Heart left ventricle (tissue), 16 donors: ENCODE results near the gene GJD3. TPM values are rescaled to one million over a fixed set of nuclear protein-coding genes. Genes with fewer than 3 reads are reported as not detected.

Experiments
- ATAC-seq, 4 donors: fragments of 200-7000 bp; cut with Tn5 transposase; one replicate each; pipeline ENCODE4 v1.9.1; 2020 to 2022; ENCODE audit warnings: moderate library complexity in 4 of 4, mild to moderate bottlenecking in 3 of 4, moderate number of reproducible peaks in 1 of 4
- DNase-seq, 5 donors: peaks; one replicate each; pipeline ENCODE4 v3.0.0-alpha.2; 2020
- H3K27ac ChIP-seq, 12 donors: fragments of 200-600 bp; sonication (generic) in 4 of 12; one replicate each; pipeline versions ENCODE4 v1.5.0 to v1.8.0; 2016 to 2022; ENCODE audit warnings: mild to moderate bottlenecking in 2 of 12
- H3K27me3 ChIP-seq, 9 donors: fragments of 200-600 bp; sonication (generic) in 2 of 9; one replicate each; pipeline versions ENCODE4 v1.5.1 to v1.8.0; 2016 to 2022; ENCODE audit warnings: mild to moderate bottlenecking in 3 of 9
- H3K36me3 ChIP-seq, 9 donors: fragments of 200-600 bp; sonication (generic) in 2 of 9; one replicate each; pipeline versions ENCODE4 v1.5.0 to v1.8.0; 2018 to 2022; ENCODE audit warnings: mild to moderate bottlenecking in 2 of 9
- H3K4me1 ChIP-seq, 12 donors: fragments of 200-600 bp; sonication (generic) in 4 of 12; one replicate each; pipeline versions ENCODE4 v1.5.0 to v1.8.0; 2016 to 2022; ENCODE audit warnings: mild to moderate bottlenecking in 3 of 12
- H3K4me3 ChIP-seq, 12 donors: fragments of 200-600 bp; sonication (generic) in 4 of 12; one replicate each; pipeline versions ENCODE4 v1.5.0 to v1.8.0; 2017 to 2022; ENCODE audit warnings: mild to moderate bottlenecking in 9 of 12, moderate library complexity in 4 of 12
- H3K9me3 ChIP-seq, 12 donors: fragments of 200-600 bp; sonication (generic) in 4 of 12; one replicate each; pipeline versions ENCODE4 v1.5.0 to v1.8.0; 2016 to 2022; ENCODE audit warnings: mild to moderate bottlenecking in 1 of 12
- CTCF ChIP-seq, 12 donors: fragments of 200-600 bp; sonication (generic) in 4 of 12; IDR thresholded peaks; one replicate each; pipeline versions ENCODE4 v1.5.0 to v1.8.0; 2018 to 2022; ENCODE audit warnings: antibody characterized with exemption in 12 of 12, mild to moderate bottlenecking in 5 of 12
- POLR2A ChIP-seq, 2 donors: fragments of 450-650 bp; IDR thresholded peaks; one replicate each; pipeline ENCODE4 v1.6.1; 2017; ENCODE audit warnings: antibody characterized with exemption in 2 of 2, mild to moderate bottlenecking in 2 of 2, moderate library complexity in 2 of 2
- WGBS, 4 donors: extraction: QIAGEN DNeasy Blood & Tissue Kit in 2 of 4; methylation state at CpG; one replicate each; pipeline versions ENCODE4 v1.1.5 to v1.1.7; 2013 to 2018; 5-methylcytosine and 5-hydroxymethylcytosine counted together
- intact Hi-C, 10 donors: fragments of 100-400 bp; cut with DNase I; formaldehyde crosslinking; loops; one replicate each; pipeline versions ENCODE4 v1.11.1 to v1.14.2; 2022
- polyA plus RNA-seq, 2 donors: library from polyadenylated mRNA; stranded (reverse); fragments of 200-250 nt; gene quantifications; one replicate each; pipeline ENCODE4 v1.2.3, GENCODE V29; 2013
- total RNA-seq, 9 donors: library from RNA; depleted of rRNA in 2 of 9; stranded (reverse); fragments of >200 nt in 2 of 9; fragmentation: NEBNext Ultra II Directional in 3 of 9; extraction: Animal tissue kit (Norgen Biotek cat#: 25700) in 3 of 9; gene quantifications; one replicate each; pipeline versions ENCODE4 v1.1.0 to v1.2.4, GENCODE V29; 2016 to 2023
- donor health status: ischemic (EF 13 %, LVEDD 7.1; RV severe dilation, severe dysfunction).
- donor health status: healthy with polysubstance abuse.
- donor health status: DM: no; HTN: yes; CAD: no.
- donor health status: DM: no; HTN: no; CAD: no.
- donor health status: ischemic (EF 25% LVEDD 6.9; RV normal size, moderate dysfunction).
- donor health status: ischemic (EF 25% LVEDD 5.7; RV mildly dilated, moderate dysfunction).
- donor health status: healthy.
- donor health status: DM: yes; HTN: yes; CAD: no.
- donor health status: ischemic (EF 35%, LVEDD 5.7; RV mildly dilated, moderate dysfunction).
- donor health status: nonischemic (EF 11% LVEDD 7.7; RV severe dilation, severe dysfunction).
- donor health status: DM: yes; HTN: yes; CAD: no.
- donor health status: PGD.
- donor health status: ischemic (EF 29% LVEDD 5.4; RV normal size, mild dysfunction).
- donor health status: nonischemic (EF 23%, LVEDD 6.1; RV moderate dilation, normal function).

The GJD3 gene
- total and polyA plus RNA-seq, 11 donors, result 0.30 to 8.7 (median 2.1) TPM

DNA sequence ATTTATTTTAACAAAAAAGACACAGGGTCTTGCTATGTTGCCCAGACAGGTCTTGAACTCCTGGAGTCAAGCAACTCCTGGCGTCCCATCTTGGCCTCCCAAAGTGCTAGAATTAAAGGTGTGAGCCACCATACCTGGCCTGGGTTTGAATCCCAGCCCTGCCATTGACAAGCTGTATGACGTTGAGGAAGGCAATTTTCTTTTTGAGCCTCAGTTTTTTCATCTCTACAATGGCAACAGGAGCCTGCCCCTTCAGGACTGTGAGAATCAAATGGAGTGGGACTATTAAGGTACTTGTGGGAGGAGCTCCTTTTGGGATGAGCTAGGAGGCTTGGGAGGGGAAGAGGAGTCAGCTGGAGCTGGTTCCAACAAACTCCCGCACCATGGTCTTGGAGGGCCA lies 49.3 kb downstream of the GJD3 start:
- DNase-seq (no peak), ATAC-seq (no peak)
- H3K4me3 ChIP-seq, result no peak overlapping the region
- 91 to 97% (median 92%) methylated on average over 3 of the region's 3 CpGs for WGBS, 4 donors
- H3K27ac ChIP-seq, result peak overlapping the region in 9 of 12 donors; percentile 35 to 99 (median 93)
- TF ChIP-seq POLR2A (IDR thresholded peaks at IDR 0.05), result no peak
- TF ChIP-seq CTCF (IDR thresholded peaks at IDR 0.05), result no peak
- peaks cover 25 to 96% (median 84%) of the 10 kb centered on the region in 12 donors for H3K4me1 ChIP-seq
- intact Hi-C loops, result loop anchor here in 1 of 10 donors (10.0 kb wide), 1 partner anchor 650 kb away; the partner anchor contains the start of genes PNMT and TCAP
- no peaks in the 10 kb centered on the region for H3K36me3 ChIP-seq
- H3K9me3 ChIP-seq, result no peaks in the 10 kb centered on the region
- no peaks in the 10 kb centered on the region for H3K27me3 ChIP-seq

GRCh38 chr17:40314584-40314956 lies 50.0 kb downstream of the GJD3 start:
- WGBS, 4 donors, result 29 to 36% (median 34%) methylated on average over 2 to 3 of the region's 3 CpGs; no CpG with 5 or more reads in 1 of the 4 donors
- H3K4me3 ChIP-seq, result no peak overlapping the region
- H3K9me3 ChIP-seq, result no peaks in the 10 kb centered on the region
- H3K4me1 ChIP-seq, result peaks cover 27 to 96% (median 84%) of the 10 kb centered on the region in 12 donors
- H3K27me3 ChIP-seq, result no peaks in the 10 kb centered on the region
- H3K27ac ChIP-seq, result peak overlapping the region in 11 of 12 donors; percentile 40 to 99 (median 91)
- peak in 3 of 4 donors; percentile 9 to 26 (median 17) for ATAC-seq
- no peaks in the 10 kb centered on the region for H3K36me3 ChIP-seq
- peak; percentile 85 to 95 (median 91) for DNase-seq
- TF ChIP-seq CTCF (IDR thresholded peaks at IDR 0.05) (no peak), POLR2A (IDR thresholded peaks at IDR 0.05) (no peak)
- intact Hi-C loops, result loop anchor here in 1 of 10 donors (10.0 kb wide), 1 partner anchor 650 kb away; the partner anchor contains the start of genes PNMT and TCAP

DNA sequence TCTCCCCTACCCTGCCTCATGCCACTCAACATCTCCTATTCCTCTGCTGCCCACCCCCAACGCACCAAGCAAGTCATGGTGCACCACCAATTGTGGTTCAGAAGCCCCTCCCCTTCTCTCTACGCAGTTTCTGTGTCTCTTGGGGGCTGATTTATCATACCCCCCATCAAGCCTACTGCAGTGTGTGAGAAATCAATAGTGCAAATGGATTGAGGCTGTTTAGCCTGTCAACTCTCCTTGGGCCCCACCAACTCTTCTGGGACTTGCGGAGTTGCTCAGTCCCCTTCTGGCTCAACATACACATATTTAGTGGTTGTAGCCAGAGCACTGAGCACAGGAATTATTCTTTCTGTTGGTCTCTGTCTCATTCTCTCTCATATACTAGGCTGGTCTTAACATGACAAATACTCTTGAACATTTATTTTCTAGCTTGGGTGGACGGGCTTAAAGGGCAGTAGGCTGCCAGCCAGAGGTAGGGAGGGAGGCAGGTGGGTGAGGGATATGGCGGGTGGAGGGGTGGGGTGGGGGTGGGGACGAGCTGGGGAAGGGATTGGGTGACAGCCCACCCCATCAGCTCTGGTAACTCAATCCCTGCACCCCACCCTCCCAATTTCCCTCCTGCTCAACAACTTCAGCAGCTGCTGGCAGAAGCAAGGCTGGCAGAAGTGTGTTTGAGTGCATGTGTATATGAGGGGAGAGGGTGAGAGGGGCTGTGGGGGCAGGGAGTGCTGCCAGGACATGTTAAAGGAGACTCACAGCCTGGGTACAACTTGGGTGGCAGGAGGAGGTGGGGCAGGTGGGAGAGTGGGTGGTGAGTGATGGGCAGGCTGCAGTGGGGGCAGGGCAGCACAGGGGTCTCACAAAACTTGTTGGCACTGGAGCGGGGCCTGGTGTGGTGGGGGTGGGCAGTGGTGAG lies 50.6 kb downstream of the GJD3 start:
- H3K27ac ChIP-seq, result peak overlapping the region in 11 of 12 donors; percentile 75 to 99 (median 91)
- no peak for TF ChIP-seq POLR2A (IDR thresholded peaks at IDR 0.05)
- no peak for TF ChIP-seq CTCF (IDR thresholded peaks at IDR 0.05)
- peak in 1 of 5 donors; percentile 25 for DNase-seq
- no peak for ATAC-seq
- no peaks in the 10 kb centered on the region for H3K27me3 ChIP-seq
- intact Hi-C loops, result loop anchor here in 1 of 10 donors (10.0 kb wide), 1 partner anchor 649 kb away; the partner anchor contains the start of genes PNMT and TCAP
- 65 to 77% (median 71%) methylated on average over 7 of the region's 7 CpGs for WGBS, 4 donors
- no peaks in the 10 kb centered on the region for H3K9me3 ChIP-seq
- H3K4me3 ChIP-seq, result no peak overlapping the region
- H3K4me1 ChIP-seq, result peaks cover 31 to 96% (median 88%) of the 10 kb centered on the region in 12 donors
- no peaks in the 10 kb centered on the region for H3K36me3 ChIP-seq

Other genes with a start within 250 kb of the GJD3 start
- 10 to 100 TPM; 32.0 to 54.1 (median 45.1) TPM for gene MSL1, start 242.8 kb downstream of the GJD3 start, total RNA-seq
- gene MSL1, start 242.8 kb downstream of the GJD3 start, polyA plus RNA-seq, result 10 to 100 TPM; 32.2 to 54.7 TPM
- 10 to 100 TPM; 26.5 to 54.3 (median 42.2) TPM for gene CASC3, start 224.2 kb downstream of the GJD3 start, total RNA-seq
- gene CASC3, start 224.2 kb downstream of the GJD3 start, polyA plus RNA-seq, result 10 to 100 TPM; 27.9 to 33.4 TPM
- gene RAPGEFL1, start 187.3 kb downstream of the GJD3 start, total RNA-seq, result 1 to 10 TPM; 2.2 to 4.8 (median 2.9) TPM
- gene RAPGEFL1, start 187.3 kb downstream of the GJD3 start, polyA plus RNA-seq, result 1 to 10 TPM; 3.3 to 6.6 TPM
- gene WIPF2, start 145.4 kb downstream of the GJD3 start, total RNA-seq, result 10 to 100 TPM in 6 of 9 donors, 1 to 10 TPM in 3; 8.4 to 17.6 (median 11.2) TPM
- 10 to 100 TPM in 1 of 2 donors, 1 to 10 TPM in 1; 6.6 to 12.2 TPM for gene WIPF2, start 145.4 kb downstream of the GJD3 start, polyA plus RNA-seq
- gene CDC6, start 76.9 kb downstream of the GJD3 start, total RNA-seq, result 1 to 10 TPM in 2 of 9 donors, under 1 TPM in 7; 0.07 to 9.8 (median 0.69) TPM
- gene CDC6, start 76.9 kb downstream of the GJD3 start, polyA plus RNA-seq, result 1 to 10 TPM in 1 of 2 donors, under 1 TPM in 1; 0.34 to 2.8 TPM
- gene RARA, start 55.6 kb downstream of the GJD3 start, total RNA-seq, result 10 to 100 TPM; 14.1 to 41.4 (median 19.4) TPM
- 10 to 100 TPM; 15.5 to 22.0 TPM for gene RARA, start 55.6 kb downstream of the GJD3 start, polyA plus RNA-seq
- 10 to 100 TPM in 1 of 9 donors, 1 to 10 TPM in 5, under 1 TPM in 3; 0.39 to 28.9 (median 1.7) TPM for gene TOP2A, start 53.2 kb upstream of the GJD3 start, total RNA-seq
- gene TOP2A, start 53.2 kb upstream of the GJD3 start, polyA plus RNA-seq, result under 1 TPM; 0.11 to 0.28 TPM
- 100 to 1,000 TPM; 103 to 342 (median 129) TPM for gene IGFBP4, start 78.7 kb upstream of the GJD3 start, total RNA-seq
- 100 to 1,000 TPM; 136 to 174 TPM for gene IGFBP4, start 78.7 kb upstream of the GJD3 start, polyA plus RNA-seq
- gene TNS4, start 136.9 kb upstream of the GJD3 start, total RNA-seq, result under 1 TPM in 2 of 9 donors, not detected in 7; 0.16 to 0.91 TPM
- not detected for gene TNS4, start 136.9 kb upstream of the GJD3 start, polyA plus RNA-seq
- 1 to 10 TPM in 1 of 9 donors, under 1 TPM in 5, not detected in 3; 0.09 to 2.2 (median 0.23) TPM for gene CCR7, start 200.7 kb upstream of the GJD3 start, total RNA-seq
- under 1 TPM; 0.15 to 0.35 TPM for gene CCR7, start 200.7 kb upstream of the GJD3 start, polyA plus RNA-seq